WTC11 (cell line): ENCODE data around the gene ATP11B. TPM values are rescaled to one million over a fixed set of nuclear protein-coding genes. Genes with fewer than 3 reads are reported as not detected.

Experiments used
- ATAC-seq: fragments of 200-7000 bp; cut with Tn5 transposase; 2 replicates; pipeline ENCODE4 v1.10.0; 2021; ENCODE audit warnings: mild to moderate bottlenecking, moderate library complexity
- CTCF ChIA-PET: fragments of 300-600 bp; sonication (Branson Sonifier 250); formaldehyde crosslinking; loops from one replicate; lab custom pipeline; 2021; ENCODE audit warnings: antibody characterized with exemption; lab: Charles Lee
- POLR2A ChIA-PET: fragments of 350-600 bp; sonication (Branson Sonifier 250); formaldehyde crosslinking; loops from one replicate; lab custom pipeline; 2021; ENCODE audit warnings: antibody characterized with exemption; lab: Charles Lee
- DNase-seq: peaks from one replicate; pipeline ENCODE4 v3.0.0; 2021; ENCODE audit warnings: low spot score
- H3K27ac Mint-ChIP-seq: 2 replicates; pipeline ENCODE4 v1.8.0; 2021; ENCODE audit warnings: mixed read lengths
- H3K27me3 Mint-ChIP-seq: 2 replicates; pipeline ENCODE4 v1.8.0; 2021; ENCODE audit warnings: low read depth, mild to moderate bottlenecking, moderate library complexity, mixed read lengths
- H3K36me3 Mint-ChIP-seq: 2 replicates; pipeline ENCODE4 v1.8.0; 2021; ENCODE audit warnings: mixed read lengths
- H3K4me1 Mint-ChIP-seq: 2 replicates; pipeline ENCODE4 v1.8.0; 2022; ENCODE audit warnings: mixed read lengths
- H3K4me3 Mint-ChIP-seq: 2 replicates; pipeline ENCODE4 v1.8.0; 2021; ENCODE audit warnings: mild to moderate bottlenecking, moderate library complexity, mixed read lengths
- H3K9me3 Mint-ChIP-seq: 2 replicates; pipeline ENCODE4 v1.8.0; 2021; ENCODE audit warnings: mixed read lengths
- ATF6 ChIP-seq: sonication (generic); formaldehyde crosslinking; IDR thresholded peaks from 2 replicates; pipeline ENCODE4 v1.8.1; 2023; ENCODE audit warnings: mild to moderate bottlenecking, missing genetic modification reagents
- ETV6 ChIP-seq: sonication (generic); formaldehyde crosslinking; IDR thresholded peaks from 2 replicates; pipeline ENCODE4 v1.8.1; 2022; ENCODE audit warnings: mild to moderate bottlenecking, missing genetic modification reagents
- GTF2I ChIP-seq: fragments of 250-450 bp; sonication (Bioruptor Pico); conservative IDR thresholded peaks from 2 replicates; pipeline ENCODE4 v1.4.0; 2021; ENCODE audit warnings: mild to moderate bottlenecking
- MYBL2 ChIP-seq: sonication (generic); formaldehyde crosslinking; IDR thresholded peaks from 2 replicates; pipeline ENCODE4 v1.8.1; 2023; ENCODE audit warnings: mild to moderate bottlenecking, moderate library complexity, missing genetic modification reagents
- NFE2L1 ChIP-seq: sonication (generic); formaldehyde crosslinking; IDR thresholded peaks from 2 replicates; pipeline ENCODE4 v1.8.1; 2023; ENCODE audit warnings: missing genetic modification reagents
- NFYB ChIP-seq: sonication (generic); formaldehyde crosslinking; conservative IDR thresholded peaks from 2 replicates; pipeline ENCODE4 v1.8.0; 2022; ENCODE audit warnings: low read depth, missing genetic modification reagents
- STAT6 ChIP-seq: sonication (generic); formaldehyde crosslinking; conservative IDR thresholded peaks from 2 replicates; pipeline ENCODE4 v1.8.1; 2023; ENCODE audit warnings: mild to moderate bottlenecking, low read depth, missing genetic modification reagents, moderate library complexity
- USF2 ChIP-seq: sonication (generic); formaldehyde crosslinking; IDR thresholded peaks from 2 replicates; pipeline ENCODE4 v1.8.1; 2023; ENCODE audit warnings: mild to moderate bottlenecking, missing genetic modification reagents, moderate library complexity
- ZNF396 ChIP-seq: fragments of 250-450 bp; sonication (Bioruptor Pico); IDR thresholded peaks from 2 replicates; pipeline ENCODE4 v1.8.0; 2021; ENCODE audit warnings: mild to moderate bottlenecking, moderate library complexity, borderline replicate concordance
- ZNF532 ChIP-seq: fragments of 250-450 bp; sonication (Bioruptor Pico); IDR thresholded peaks from 2 replicates; pipeline ENCODE4 v1.9.0; 2021; ENCODE audit warnings: mild to moderate bottlenecking, borderline replicate concordance
- total RNA-seq: library from RNA; stranded (reverse); gene quantifications from 3 replicates; pipeline ENCODE4 v1.2.3, GENCODE V29; 2021

ATP11B gene
- total RNA-seq, 1 experiment from 2014 or later, result 25.7 TPM

- TF ChIP-seq ZNF532 (no peak), GTF2I (CRISPR knock-in tag) (no peak), MYBL2 (CRISPR knock-in tag) (no peak), NFYB (CRISPR knock-in tag) (no peak), ATF6 (CRISPR knock-in tag) (no peak), ETV6 (CRISPR knock-in tag) (no peak)
These were observed 126.6 kb downstream of the ATP11B start (continued) for GRCh38 chr3:182919866-182920357.

- no peak overlapping the region for H3K4me3 Mint-ChIP-seq
- H3K4me1 Mint-ChIP-seq, result peaks cover 12% of the 10 kb centered on the region
- TF ChIP-seq ZNF396 (CRISPR knock-in tag) (no peak), NFE2L1 (CRISPR knock-in tag) (0 out of 2 replicates have a peak, but pooled peaks have one; percentile 44)
- TF ChIP-seq, all 79 proteins: peak for 1
- Mint-ChIP-seq H3K27me3 (no peaks in the 10 kb centered on the region), H3K27ac (peak overlapping the region; percentile 86), H3K9me3 (peaks cover 4% of the 10 kb centered on the region), H3K36me3 (peaks cover 3% of the 10 kb centered on the region; the same call in 1 of the 2 replicates)
- ATAC-seq (peak; percentile 93), DNase-seq (peak; percentile 22)
- CTCF ChIA-PET, result interaction anchor here (0.6 to 1.6 kb wide), 6 partner anchors 11 to 206 kb away, joined by 3 to 8 read pairs (median 4); no protein-coding TSS in a partner anchor
- POLR2A ChIA-PET, result no interaction called here
These were observed 127.3 kb downstream of the ATP11B start for GRCh38 chr3:182920515-182921084.

DNA sequence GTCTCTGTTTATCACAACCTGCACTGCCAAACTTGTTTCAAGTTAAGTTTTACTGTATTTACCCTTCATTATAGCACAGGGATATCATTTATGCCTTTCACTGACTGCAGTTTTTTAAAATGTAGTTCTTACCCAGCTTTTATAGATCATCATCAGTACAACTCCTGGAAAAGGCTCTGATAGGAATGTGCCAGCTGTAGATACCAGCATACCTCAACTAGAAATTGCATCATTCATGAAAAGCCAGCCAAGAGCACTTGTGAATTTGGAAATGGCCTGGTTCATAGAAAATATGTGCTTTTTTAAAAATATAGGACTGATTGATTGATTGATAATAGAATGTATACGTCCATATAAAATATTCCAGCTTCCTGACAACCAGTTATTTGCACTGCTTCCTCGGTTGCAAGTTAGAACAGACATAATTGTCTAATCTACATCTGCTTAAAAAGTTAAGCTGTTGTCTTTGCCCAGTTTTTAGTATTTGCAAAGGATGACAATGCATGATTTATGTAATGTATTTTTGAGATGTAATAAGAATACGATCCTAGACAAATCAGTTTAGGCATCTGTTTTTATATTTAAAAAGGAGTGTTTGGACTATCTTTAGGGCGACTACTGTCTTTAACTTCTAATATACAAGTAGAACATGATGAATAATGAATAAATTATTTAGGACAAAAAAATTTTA lies 128.5 kb downstream of the ATP11B start:
- ATAC-seq (no peak), DNase-seq (no peak)
- CTCF ChIA-PET, result no interaction called here
- H3K9me3 Mint-ChIP-seq, result peaks cover 4% of the 10 kb centered on the region
- POLR2A ChIA-PET, result no interaction called here
- H3K36me3 Mint-ChIP-seq, result peaks cover 3% of the 10 kb centered on the region; the same call in 1 of the 2 replicates
- TF ChIP-seq USF2 (CRISPR knock-in tag) (no peak), STAT6 (CRISPR knock-in tag) (no peak)
- no peaks in the 10 kb centered on the region for H3K27me3 Mint-ChIP-seq
- H3K27ac Mint-ChIP-seq, result no peak overlapping the region
- H3K4me3 Mint-ChIP-seq, result no peak overlapping the region
- peaks cover 16% of the 10 kb centered on the region for H3K4me1 Mint-ChIP-seq
